NCI-H146 (cell line): Measurements from ENCODE around the gene SLC5A10.
A peak's percentile ranks its signal among the peaks of the same experiment; 100 is the strongest.

Source experiments
- DNase-seq: peaks from one replicate; lab custom pipeline; 2025; lab: John Stamatoyannopoulos, UW

Gene SLC5A10

GRCh38 chr17:18985475-18985874 lies 33.5 kb downstream of the SLC5A10 start:
- DNase-seq, result no peak

DNA sequence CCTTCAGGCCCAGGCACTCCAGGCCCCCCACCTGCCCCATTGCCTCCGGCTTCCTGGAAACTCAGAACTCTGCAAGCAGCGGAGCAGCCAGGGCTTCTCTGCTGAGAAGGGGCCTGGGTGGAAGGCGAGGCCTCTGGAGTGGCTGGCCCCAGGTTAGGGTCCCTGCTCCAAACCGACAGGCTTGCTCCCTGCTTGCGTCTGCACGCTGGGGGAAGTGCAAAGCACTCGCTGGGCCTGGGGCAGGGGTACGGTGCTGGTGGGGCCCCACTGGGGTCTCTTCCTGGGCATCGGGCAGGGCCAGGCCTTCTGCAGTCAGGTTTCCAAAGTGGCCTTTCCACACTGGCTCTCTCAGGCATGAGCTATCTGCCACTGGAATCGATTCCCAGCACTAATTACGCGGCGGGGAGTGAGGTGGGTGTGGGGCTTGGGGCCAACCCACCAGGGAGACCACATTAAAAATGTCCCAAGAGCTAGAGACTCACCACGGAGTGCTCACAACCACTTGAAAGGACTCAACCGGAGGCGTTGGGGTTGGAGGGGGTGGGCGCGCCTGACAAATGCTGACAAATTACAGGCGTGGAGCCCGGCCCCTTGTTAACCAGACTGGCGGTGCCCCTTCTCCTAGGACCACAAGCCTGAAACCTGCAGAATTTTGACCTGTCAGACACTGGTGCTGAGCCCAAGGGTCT lies 34.7 kb downstream of the SLC5A10 start:
- DNase-seq, result no peak

DNA sequence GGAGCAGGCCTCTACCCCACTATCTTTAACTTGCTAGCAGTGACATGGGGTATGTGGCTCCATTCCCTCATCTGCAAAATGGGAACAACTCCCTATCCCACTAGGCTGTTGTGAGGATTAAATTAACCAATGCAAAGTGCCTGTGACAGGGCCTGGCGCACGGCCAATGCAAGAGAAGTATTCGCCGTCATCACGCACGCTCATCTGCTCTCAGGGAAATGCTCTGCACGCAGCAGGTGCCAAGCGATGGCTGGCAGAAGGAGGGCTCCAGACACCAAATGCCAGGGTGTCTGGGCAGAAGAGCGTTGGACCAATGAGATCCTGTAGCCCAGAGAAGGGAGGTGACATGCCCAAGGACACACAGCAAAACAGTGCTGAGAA lies 35.3 kb downstream of the SLC5A10 start:
- DNase-seq, result no peak

- no peak for DNase-seq
Observed at GRCh38 chr17:18987862-18988545, 36.0 kb downstream of the SLC5A10 start.

- no peak for DNase-seq
Observed at GRCh38 chr17:18988546-18989173, 36.7 kb downstream of the SLC5A10 start.

GRCh38 chr17:18990331-18990730 lies 38.4 kb downstream of the SLC5A10 start:
- DNase-seq, result no peak

GRCh38 chr17:18991531-18992315 lies 39.8 kb downstream of the SLC5A10 start:
- no peak for DNase-seq

DNA sequence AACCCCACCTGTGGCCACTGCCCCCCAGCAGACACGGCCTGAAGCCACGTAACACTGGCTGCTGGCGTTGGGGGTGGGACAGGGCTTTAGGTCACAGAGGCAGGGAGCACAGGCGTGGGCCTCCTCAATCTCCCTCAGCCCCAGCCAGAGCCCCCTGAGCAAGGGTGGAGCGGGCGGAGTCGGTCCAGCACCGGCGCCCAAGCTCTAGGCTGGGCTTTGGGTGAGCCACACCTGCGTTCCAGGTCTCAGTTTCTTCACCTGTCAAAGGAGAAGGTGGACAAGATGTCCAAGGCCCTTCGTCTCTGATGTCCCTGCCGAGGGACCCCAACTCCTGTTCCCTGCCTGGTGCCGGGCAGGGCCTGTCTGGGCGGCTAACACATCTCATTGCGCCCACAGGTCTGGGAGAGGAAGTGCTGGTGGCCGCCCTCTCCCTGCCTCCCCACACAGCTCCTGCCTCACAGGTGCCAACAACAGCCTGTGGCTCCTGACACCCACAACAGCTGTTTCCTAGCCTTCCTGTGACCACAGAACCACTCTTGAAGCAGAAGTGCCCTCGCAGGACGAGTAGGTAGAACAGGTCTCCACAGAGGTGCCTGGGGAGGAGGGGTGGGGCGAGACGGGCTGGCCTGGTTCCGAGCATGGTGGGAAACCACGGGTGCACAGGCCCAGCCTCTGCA lies 40.6 kb downstream of the SLC5A10 start:
- DNase-seq, result no peak

- DNase-seq, result no peak
Observed at GRCh38 chr17:18993905-18994526, 42.1 kb downstream of the SLC5A10 start.

DNA sequence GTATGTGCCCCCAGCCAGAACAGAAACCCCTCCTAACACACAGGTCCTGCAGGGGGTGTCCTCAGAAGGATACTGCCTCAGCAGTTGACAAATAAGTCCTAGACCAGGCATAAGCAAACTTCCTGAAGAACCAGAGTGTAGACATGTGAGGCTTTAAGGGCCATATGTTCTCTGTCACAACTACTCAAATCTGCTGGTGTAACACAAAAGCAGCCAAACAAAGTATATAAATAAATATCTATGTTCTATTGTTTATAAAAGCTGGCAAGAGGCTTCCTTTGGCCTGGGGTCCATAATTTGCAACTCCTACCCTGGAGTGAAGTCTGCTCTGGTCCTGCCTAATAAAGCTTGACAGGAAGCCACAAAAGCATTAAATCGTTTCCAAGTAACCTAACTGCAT lies 42.7 kb downstream of the SLC5A10 start:
- DNase-seq, result no peak

DNA sequence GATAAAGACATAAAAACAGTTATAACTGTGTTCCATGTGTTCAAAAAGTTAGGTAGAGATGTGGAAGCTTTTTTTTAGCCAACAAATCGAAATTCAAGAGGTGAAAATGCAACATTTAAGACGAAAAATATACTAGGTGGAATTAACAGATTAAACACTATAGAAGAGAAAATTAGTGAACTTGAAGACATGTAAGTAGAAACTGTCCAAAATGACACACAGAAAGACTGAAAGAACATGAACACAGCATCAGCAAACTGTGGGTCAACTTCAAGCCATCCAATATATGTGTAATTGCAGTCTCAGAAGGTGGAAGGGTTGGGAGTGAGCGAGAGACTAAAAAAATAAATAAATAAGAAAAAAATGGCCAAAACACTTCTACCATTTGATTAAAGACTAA lies 43.3 kb downstream of the SLC5A10 start:
- no peak for DNase-seq

DNA sequence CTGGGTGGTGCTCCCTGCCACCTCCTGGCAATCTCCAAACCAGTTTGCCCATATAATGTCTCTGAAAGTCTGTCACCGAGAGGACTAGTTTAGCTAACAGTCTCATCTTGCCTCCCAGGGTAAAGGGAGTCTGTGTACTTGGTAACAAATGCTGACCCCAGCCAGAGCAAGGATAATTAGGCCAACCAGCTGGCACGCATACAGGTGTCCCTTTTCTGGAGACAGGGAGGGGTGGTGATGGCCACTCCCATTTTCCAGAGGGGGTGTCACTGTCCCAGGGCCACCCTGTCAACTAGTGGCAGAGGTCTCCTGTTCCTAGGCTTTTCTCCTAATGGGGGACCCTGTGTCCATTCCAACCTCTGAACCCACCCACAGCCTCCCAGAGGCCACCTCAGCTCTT lies 44.5 kb downstream of the SLC5A10 start:
- DNase-seq, result peak; percentile 62

DNA sequence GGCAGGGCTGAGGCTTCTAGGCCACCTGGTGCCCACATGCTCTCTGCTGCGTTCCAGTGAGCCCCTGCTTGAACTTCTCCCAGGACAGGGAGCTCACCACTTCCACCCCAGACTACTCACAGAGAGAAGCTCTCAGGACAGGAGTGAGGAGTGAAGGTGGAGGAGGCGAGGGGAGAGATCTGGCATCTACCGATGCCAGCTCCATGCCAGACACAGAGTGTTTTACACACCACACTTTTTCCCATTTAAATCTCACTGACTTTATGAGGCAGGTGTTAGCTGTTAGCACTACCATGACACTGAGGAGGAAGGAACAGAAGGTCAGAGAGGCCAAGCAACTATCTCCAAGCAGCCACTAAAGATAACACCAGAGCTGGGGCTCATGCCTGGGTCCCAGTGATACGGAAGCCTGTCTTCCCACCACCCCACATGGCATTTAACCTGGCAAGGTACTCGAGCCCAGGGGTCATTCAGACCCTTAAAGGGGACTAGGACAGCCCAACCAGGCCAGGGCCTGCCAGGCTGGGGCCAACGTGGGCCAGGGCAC lies 45.8 kb downstream of the SLC5A10 start:
- no peak for DNase-seq

DNA sequence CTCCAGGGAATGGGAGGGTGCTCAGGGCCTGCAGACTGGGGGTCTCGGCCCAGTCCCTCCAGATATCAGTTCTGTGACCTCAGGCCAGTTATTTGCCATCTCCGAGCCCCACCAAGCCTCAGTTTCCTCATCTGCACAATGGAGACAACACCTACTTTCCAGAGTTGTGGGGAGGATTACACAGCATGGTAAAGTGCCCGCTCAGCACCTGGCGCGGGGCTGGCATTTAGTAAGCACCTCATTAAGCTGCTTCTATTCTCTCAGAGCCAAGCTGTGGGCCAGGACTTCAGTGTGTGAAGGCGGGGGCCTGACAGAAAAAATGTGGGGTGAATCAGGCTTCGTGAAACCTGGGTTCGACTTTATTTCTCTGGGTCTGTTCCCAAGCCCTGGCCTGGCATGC lies 47.4 kb downstream of the SLC5A10 start:
- no peak for DNase-seq

DNA sequence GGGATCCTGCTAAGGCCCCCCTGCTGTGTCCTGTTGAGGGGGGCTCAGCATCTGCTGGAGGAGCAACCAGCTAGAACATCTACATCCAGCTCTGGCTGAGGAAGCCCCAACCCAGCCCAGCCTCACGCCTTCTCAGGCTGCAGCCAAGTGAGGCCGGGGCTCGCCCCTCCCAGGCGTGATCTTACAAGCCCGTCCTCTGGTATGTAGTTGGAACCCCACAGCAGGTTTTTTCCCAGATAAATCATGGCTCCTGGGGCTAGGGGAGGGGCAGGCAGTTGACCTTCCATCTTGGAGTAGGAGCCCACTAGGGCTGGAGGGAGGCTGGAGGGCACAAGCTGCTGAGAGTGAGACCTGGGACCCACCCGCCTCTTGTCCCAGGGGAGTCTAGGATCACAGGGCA lies 47.9 kb downstream of the SLC5A10 start:
- no peak for DNase-seq

DNA sequence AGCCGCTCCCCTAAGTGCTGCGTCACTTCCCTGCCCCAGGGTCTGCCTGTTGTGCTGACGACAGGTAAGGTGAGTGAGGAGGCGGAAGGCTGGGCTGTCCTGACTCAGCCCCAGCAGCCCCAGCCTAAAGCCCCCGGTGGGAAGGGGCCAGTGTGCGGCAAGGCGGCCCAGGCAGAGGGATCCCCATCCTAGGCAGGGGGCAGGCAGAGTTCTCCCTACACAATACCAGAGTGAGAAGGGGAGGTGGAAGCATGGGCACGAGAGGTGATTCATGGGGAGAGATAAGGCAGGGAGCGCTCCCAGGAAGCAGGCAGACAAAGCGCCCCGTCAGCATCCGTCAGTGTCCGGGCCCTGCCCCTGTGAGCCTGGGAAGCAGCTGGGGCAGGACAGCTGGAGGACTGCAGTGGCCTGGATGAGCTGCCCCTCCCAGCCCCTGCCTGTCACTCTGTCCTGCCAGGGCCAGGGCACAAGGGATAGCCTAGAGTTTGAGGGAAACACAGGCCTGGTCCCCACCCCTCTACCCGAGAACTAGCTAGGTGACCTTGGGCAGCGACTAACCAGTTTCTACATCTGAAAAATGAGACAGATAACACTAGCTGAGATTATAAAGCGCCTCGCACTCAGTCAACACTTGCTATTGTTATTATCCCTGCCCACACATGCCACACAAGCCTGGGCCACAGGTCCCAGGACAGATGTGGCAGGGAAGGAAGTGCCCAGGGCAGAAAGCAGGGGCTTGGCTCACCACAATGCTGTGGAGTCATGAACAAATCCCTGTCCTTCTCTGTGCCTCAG lies 48.8 kb downstream of the SLC5A10 start:
- DNase-seq, result no peak

- DNase-seq, result no peak
Observed at GRCh38 chr17:19001907-19002590, 50.1 kb downstream of the SLC5A10 start.

GRCh38 chr17:19002805-19003542 lies 51.0 kb downstream of the SLC5A10 start:
- DNase-seq, result no peak
